PC-9 (cell line): Measurements from ENCODE around the gene CPE.

Source experiments
- CTCF ChIP-seq: fragments of 200-600 bp; sonication (generic); conservative IDR thresholded peaks from 2 replicates; pipeline ENCODE4 v1.6.1; 2017; ENCODE audit warnings: mixed run types, antibody characterized with exemption, mild to moderate bottlenecking, moderate library complexity
- EZH2 ChIP-seq: fragments of 200-600 bp; sonication (generic); IDR thresholded peaks from 2 replicates; pipeline ENCODE4 v1.8.0; 2017; ENCODE audit warnings: antibody characterized with exemption, low read depth

DNA sequence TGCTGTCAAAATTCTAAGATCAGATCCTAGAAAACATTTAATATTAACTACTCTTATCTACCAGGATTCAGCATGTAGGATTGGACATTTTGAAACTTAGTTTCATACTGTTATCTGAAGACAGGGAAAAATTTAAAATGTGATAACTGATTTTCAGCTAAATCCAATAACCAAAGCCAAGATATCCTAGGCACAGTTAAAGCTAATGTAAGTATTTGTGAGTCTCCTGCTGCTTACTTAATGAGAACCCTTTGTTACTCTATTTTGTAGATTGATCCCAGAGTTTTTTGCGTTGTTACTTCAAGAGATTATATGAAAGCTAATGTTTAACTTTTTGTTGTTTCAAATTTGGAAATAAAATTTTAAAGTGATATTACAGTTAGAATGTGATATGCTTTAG, 2.0 kb downstream of the CPE start:
- TF ChIP-seq EZH2, result no peak
- TF ChIP-seq CTCF, result no peak
